Neural cell (in vitro differentiated cells): Measurements from ENCODE around the gene TCF25. TPM values are rescaled to one million over a fixed set of nuclear protein-coding genes. Genes with fewer than 3 reads are reported as not detected.

ENCODE experiments used
- H2AFZ ChIP-seq: fragments of 200-600, 300-800 bp; sonication (generic), shearing (Covaris generic); 2 replicates; pipeline ENCODE4 v1.6.0; 2014; ENCODE audit warnings: low read depth, mild to moderate bottlenecking, antibody characterized with exemption, low read length, moderate library complexity
- H3F3A ChIP-seq: fragments of 200-600 bp; shearing (Covaris generic); 2 replicates; pipeline ENCODE4 v1.6.1; 2016; ENCODE audit warnings: mild to moderate bottlenecking, moderate library complexity, mixed read lengths, antibody characterized with exemption, low read length; ENCODE audit not compliant: insufficient read depth, poor library complexity, severe bottlenecking
- H3K27ac ChIP-seq: fragments of 200-600, 300-800 bp; sonication (generic), shearing (Covaris generic); 2 replicates; pipeline ENCODE4 v1.5.1; 2014; ENCODE audit warnings: mild to moderate bottlenecking, low read length, moderate library complexity
- H3K27me3 ChIP-seq: fragments of 300-800, 200-600 bp; sonication (generic), shearing (Covaris generic); 2 replicates; pipeline ENCODE4 v1.6.0; 2014; ENCODE audit warnings: mild to moderate bottlenecking, low read depth, low read length, moderate library complexity; ENCODE audit not compliant: insufficient read depth
- H3K36me3 ChIP-seq: fragments of 300-800, 200-600 bp; sonication (generic), shearing (Covaris generic); 2 replicates; pipeline ENCODE4 v1.5.1; 2014; ENCODE audit warnings: mild to moderate bottlenecking, antibody characterized with exemption, low read length, moderate library complexity; ENCODE audit not compliant: insufficient read depth
- H3K4me2 ChIP-seq: fragments of 300-800, 200-600 bp; sonication (generic), shearing (Covaris generic); 2 replicates; pipeline ENCODE4 v1.6.0; 2014; ENCODE audit warnings: mild to moderate bottlenecking, low read length
- H3K4me3 ChIP-seq: fragments of 300-800, 200-600 bp; sonication (generic), shearing (Covaris generic); 2 replicates; pipeline ENCODE4 v1.5.1; 2014; ENCODE audit warnings: mild to moderate bottlenecking, low read length, moderate library complexity
- H3K79me2 ChIP-seq: fragments of 200-600 bp; shearing (Covaris generic); replicated peaks from 2 replicates; pipeline ENCODE4 v1.6.0; 2014; ENCODE audit warnings: mild to moderate bottlenecking, low read length, moderate library complexity; ENCODE audit not compliant: insufficient read depth
- H3K9ac ChIP-seq: fragments of 300-800, 200-600 bp; sonication (generic), shearing (Covaris generic); 2 replicates; pipeline ENCODE4 v1.6.1; 2016; ENCODE audit warnings: mild to moderate bottlenecking, low read length, mixed read lengths
- H3K9me2 ChIP-seq: fragments of 200-600 bp; shearing (Covaris generic); 2 replicates; pipeline ENCODE4 v1.6.1; 2016; ENCODE audit warnings: mild to moderate bottlenecking, low read length, mixed read lengths; ENCODE audit not compliant: insufficient read depth
- H3K9me3 ChIP-seq: fragments of 200-600, 300-800 bp; sonication (generic), shearing (Covaris generic); 2 replicates; pipeline ENCODE4 v1.6.1; 2016; ENCODE audit warnings: mild to moderate bottlenecking, mixed run types, low read length, moderate library complexity, mixed read lengths
- H4K20me1 ChIP-seq: fragments of 200-600 bp; shearing (Covaris generic); 2 replicates; pipeline ENCODE4 v1.6.1; 2016; ENCODE audit warnings: mild to moderate bottlenecking, mixed run types; ENCODE audit not compliant: insufficient read depth
- EP300 ChIP-seq: fragments of 450-650 bp; conservative IDR thresholded peaks from 2 replicates; pipeline ENCODE4 v1.6.1; 2014; ENCODE audit warnings: antibody characterized with exemption, mild to moderate bottlenecking, moderate library complexity; ENCODE audit not compliant: poor library complexity, severe bottlenecking
- EZH2 ChIP-seq: fragments of 200-600, 300-800 bp; shearing (Covaris generic), sonication (generic); IDR thresholded peaks from 2 replicates; pipeline ENCODE4 v1.6.1; 2014; ENCODE audit warnings: antibody characterized with exemption, low read length, borderline replicate concordance, mild to moderate bottlenecking; ENCODE audit not compliant: insufficient read depth, poor library complexity, severe bottlenecking
- MXI1 ChIP-seq: fragments of 450-650 bp; conservative IDR thresholded peaks from 2 replicates; pipeline ENCODE4 v1.6.1; 2014; ENCODE audit warnings: antibody characterized with exemption, mild to moderate bottlenecking; ENCODE audit not compliant: poor library complexity, severe bottlenecking
- POLR2AphosphoS5 ChIP-seq: IDR thresholded peaks from 2 replicates; pipeline ENCODE4 v1.6.1; 2012
- RAD21 ChIP-seq: fragments of 450-650 bp; conservative IDR thresholded peaks from 2 replicates; pipeline ENCODE4 v1.6.1; 2014; ENCODE audit warnings: antibody characterized with exemption, mild to moderate bottlenecking, moderate library complexity
- SMC3 ChIP-seq: fragments of 450-650 bp; conservative IDR thresholded peaks from 2 replicates; pipeline ENCODE4 v1.6.1; 2014; ENCODE audit warnings: antibody characterized with exemption, mild to moderate bottlenecking, moderate library complexity; ENCODE audit not compliant: poor library complexity
- TAF1 ChIP-seq: IDR thresholded peaks from 2 replicates; pipeline ENCODE4 v1.6.1; 2012; ENCODE audit warnings: low read depth
- polyA plus RNA-seq: library from polyadenylated mRNA; depleted of rRNA; stranded (reverse); fragments of >200 nt; gene quantifications from 2 replicates; pipeline ENCODE4 v1.2.3, GENCODE V29; 2014
- TF ChIP-seq, protein P1 (sequence below): fragments of 450-650 bp; IDR thresholded peaks from 2 replicates; pipeline ENCODE4 v1.5.1; 2014; ENCODE audit warnings: antibody characterized with exemption, mild to moderate bottlenecking, moderate library complexity; ENCODE audit not compliant: poor library complexity, severe bottlenecking
- TF ChIP-seq, protein P2 (sequence below): IDR thresholded peaks from 2 replicates; pipeline ENCODE4 v1.6.1; 2012; ENCODE audit warnings: borderline replicate concordance

The TCF25 gene
- polyA plus RNA-seq, 1 donor from 2014 or later: 200 TPM

DNA sequence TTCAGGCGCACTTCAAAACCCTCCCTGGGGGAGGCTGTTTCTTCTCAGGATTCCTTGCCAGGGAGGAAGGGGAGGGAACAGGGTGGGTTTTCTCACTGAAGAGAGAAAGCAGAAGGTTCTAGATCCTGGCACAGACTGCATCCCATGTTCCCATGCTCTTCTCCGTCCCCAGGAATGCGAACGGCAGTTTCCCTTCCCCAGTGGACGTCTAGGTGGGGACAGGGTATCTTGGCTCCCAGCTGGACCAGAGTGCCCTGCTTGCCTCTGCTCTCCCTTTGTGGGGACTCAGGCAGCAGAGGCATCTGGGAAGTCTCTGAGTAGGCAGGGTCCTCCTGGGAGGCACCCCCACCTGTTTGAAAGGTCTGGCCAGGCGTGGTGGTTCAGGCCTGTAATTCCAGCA, 3.0 kb upstream of the TCF25 start:
- TF ChIP-seq RAD21 (no peak), SMC3 (no peak), EZH2 (no peak), MXI1 (no peak)
- TF ChIP-seq, protein P1, sequence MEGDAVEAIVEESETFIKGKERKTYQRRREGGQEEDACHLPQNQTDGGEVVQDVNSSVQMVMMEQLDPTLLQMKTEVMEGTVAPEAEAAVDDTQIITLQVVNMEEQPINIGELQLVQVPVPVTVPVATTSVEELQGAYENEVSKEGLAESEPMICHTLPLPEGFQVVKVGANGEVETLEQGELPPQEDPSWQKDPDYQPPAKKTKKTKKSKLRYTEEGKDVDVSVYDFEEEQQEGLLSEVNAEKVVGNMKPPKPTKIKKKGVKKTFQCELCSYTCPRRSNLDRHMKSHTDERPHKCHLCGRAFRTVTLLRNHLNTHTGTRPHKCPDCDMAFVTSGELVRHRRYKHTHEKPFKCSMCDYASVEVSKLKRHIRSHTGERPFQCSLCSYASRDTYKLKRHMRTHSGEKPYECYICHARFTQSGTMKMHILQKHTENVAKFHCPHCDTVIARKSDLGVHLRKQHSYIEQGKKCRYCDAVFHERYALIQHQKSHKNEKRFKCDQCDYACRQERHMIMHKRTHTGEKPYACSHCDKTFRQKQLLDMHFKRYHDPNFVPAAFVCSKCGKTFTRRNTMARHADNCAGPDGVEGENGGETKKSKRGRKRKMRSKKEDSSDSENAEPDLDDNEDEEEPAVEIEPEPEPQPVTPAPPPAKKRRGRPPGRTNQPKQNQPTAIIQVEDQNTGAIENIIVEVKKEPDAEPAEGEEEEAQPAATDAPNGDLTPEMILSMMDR: no peak
- TF ChIP-seq, protein P2, sequence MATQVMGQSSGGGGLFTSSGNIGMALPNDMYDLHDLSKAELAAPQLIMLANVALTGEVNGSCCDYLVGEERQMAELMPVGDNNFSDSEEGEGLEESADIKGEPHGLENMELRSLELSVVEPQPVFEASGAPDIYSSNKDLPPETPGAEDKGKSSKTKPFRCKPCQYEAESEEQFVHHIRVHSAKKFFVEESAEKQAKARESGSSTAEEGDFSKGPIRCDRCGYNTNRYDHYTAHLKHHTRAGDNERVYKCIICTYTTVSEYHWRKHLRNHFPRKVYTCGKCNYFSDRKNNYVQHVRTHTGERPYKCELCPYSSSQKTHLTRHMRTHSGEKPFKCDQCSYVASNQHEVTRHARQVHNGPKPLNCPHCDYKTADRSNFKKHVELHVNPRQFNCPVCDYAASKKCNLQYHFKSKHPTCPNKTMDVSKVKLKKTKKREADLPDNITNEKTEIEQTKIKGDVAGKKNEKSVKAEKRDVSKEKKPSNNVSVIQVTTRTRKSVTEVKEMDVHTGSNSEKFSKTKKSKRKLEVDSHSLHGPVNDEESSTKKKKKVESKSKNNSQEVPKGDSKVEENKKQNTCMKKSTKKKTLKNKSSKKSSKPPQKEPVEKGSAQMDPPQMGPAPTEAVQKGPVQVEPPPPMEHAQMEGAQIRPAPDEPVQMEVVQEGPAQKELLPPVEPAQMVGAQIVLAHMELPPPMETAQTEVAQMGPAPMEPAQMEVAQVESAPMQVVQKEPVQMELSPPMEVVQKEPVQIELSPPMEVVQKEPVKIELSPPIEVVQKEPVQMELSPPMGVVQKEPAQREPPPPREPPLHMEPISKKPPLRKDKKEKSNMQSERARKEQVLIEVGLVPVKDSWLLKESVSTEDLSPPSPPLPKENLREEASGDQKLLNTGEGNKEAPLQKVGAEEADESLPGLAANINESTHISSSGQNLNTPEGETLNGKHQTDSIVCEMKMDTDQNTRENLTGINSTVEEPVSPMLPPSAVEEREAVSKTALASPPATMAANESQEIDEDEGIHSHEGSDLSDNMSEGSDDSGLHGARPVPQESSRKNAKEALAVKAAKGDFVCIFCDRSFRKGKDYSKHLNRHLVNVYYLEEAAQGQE: no peak

DNA sequence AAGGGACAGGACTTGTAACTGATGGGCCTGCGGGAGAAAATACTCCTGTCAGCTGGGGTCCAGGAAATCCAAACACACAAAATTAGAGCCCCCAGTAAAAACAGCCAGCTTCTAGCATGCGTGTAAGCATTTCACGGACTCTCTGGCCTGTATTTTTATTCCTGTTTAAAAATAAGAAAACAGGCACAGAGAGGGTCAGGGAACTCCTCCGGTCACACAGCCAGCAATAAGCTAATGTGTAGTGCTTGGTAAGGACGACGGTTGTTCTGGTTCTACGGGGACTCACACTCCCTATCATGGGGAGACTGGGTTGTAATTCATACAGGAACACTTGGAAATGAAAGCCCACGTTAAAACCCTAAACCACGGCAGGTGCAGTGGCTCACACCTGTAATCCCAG, 1.5 kb upstream of the TCF25 start:
- no peaks in the 10 kb centered on the region for H3K27me3 ChIP-seq
- no peak overlapping the region for H3K9ac ChIP-seq
- no peaks in the 10 kb centered on the region for H4K20me1 ChIP-seq
- TF ChIP-seq EP300 (no peak), MXI1 (no peak), RAD21 (no peak), TAF1 (no peak), EZH2 (no peak), POLR2AphosphoS5 (no peak), SMC3 (no peak)
- TF ChIP-seq, protein P2: no peak
- TF ChIP-seq, protein P1: no peak
- peaks cover 18% of the 10 kb centered on the region for H3K79me2 ChIP-seq
- H3K9me2 ChIP-seq: no peaks in the 10 kb centered on the region
- H3F3A ChIP-seq: no peaks in the 10 kb centered on the region
- no peak overlapping the region for H3K4me3 ChIP-seq
- H3K36me3 ChIP-seq: peaks cover 5% of the 10 kb centered on the region
- no peak overlapping the region for H2AFZ ChIP-seq
- H3K4me2 ChIP-seq: no peak overlapping the region
- H3K27ac ChIP-seq: no peak overlapping the region
- H3K9me3 ChIP-seq: peaks cover 6% of the 10 kb centered on the region

More for the DNA sequence above, 3.0 kb upstream of the TCF25 start:
- Histone ChIP-seq H3K9me3 (peaks cover 6% of the 10 kb centered on the region), H3K36me3 (peaks cover 6% of the 10 kb centered on the region), H3K27ac (no peak overlapping the region), H3K9me2 (no peaks in the 10 kb centered on the region), H3K9ac (no peak overlapping the region), H3K4me2 (no peak overlapping the region), H3K79me2 (peaks cover 8% of the 10 kb centered on the region), H2AFZ (no peak overlapping the region), H4K20me1 (no peaks in the 10 kb centered on the region), H3K4me3 (no peak overlapping the region), H3K27me3 (no peaks in the 10 kb centered on the region), H3F3A (no peaks in the 10 kb centered on the region)
